ENCODE data around the gene VPS4B. TPM values are rescaled to one million over a fixed set of nuclear protein-coding genes. Genes with fewer than 3 reads are reported as not detected.
"Not testable (repeated sequence)": the region's sequence is repeated elsewhere in the genome, so short reads cannot be mapped to it uniquely, and the experiment has no call there.

VPS4B gene
- polyA plus RNA-seq, 1 donor from 2014 or later: 30.5 TPM

DNA sequence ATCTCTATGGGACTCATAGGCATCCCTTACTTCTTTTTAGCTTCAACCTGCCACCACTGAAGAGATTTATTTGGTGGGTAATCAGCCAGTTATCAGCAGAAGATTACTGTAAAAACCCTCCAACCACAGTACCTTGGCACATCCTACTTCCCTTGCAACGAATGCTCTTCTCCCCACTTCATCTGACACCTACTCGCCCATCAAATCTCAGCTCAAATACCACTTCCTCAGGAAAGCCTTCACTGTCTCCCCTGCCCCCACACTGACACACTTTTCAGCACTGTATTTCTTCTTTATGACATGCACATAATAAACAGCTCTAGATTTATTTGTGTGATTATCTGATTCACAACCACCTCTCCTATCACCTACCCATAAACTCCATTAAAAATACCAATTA lies 58.3 kb downstream of the VPS4B start:
- no peaks in the 10 kb centered on the region for H3K9me3 ChIP-seq (ENCODE audit: low read length)
- peaks cover 7% of the 10 kb centered on the region for H3K36me3 ChIP-seq (ENCODE audit: insufficient read depth, low read length)
- H3K4me3 ChIP-seq (ENCODE audit: low read length): no peak overlapping the region
- H4K20me1 ChIP-seq (ENCODE audit: insufficient read depth): no peaks in the 10 kb centered on the region
- no peak overlapping the region for H3K27ac ChIP-seq (ENCODE audit: low read length)
- H3K4me2 ChIP-seq (ENCODE audit: low read length): no peak overlapping the region
- no peaks in the 10 kb centered on the region for H3K27me3 ChIP-seq (ENCODE audit: insufficient read depth, low read depth, low read length)
- TF ChIP-seq RAD21 (conservative IDR thresholded peaks at IDR 0.05): no peak
- no peak overlapping the region for H2AFZ ChIP-seq (ENCODE audit: low read depth, low read length)
- no peak overlapping the region for H3K9ac ChIP-seq (ENCODE audit: low read length)
- H3K79me2 ChIP-seq (replicated peaks; ENCODE audit: insufficient read depth, low read length): peaks cover 10% of the 10 kb centered on the region
- H3F3A ChIP-seq (ENCODE audit: insufficient read depth, low read length, poor library complexity, severe bottlenecking): no peaks in the 10 kb centered on the region
- no peaks in the 10 kb centered on the region for H3K9me2 ChIP-seq (ENCODE audit: insufficient read depth, low read length)

DNA sequence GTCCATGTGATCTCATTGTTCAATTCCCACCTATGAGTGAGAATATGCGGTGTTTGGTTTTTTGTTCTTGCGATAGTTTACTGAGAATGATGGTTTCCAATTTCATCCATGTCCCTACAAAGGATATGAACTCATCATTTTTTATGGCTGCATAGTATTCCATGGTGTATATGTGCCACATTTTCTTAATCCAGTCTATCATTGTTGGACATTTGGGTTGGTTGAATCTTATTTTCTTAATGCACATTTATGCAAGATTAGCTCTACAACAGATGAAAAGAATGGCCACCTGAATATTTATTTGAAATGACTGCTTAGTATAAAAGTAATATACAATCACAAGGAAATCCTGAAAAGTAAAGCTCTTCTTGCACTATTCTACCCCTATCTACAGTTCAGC lies 58.9 kb downstream of the VPS4B start:
- H3K9ac ChIP-seq (ENCODE audit: low read length); H3K27me3 ChIP-seq (ENCODE audit: insufficient read depth, low read depth, low read length); H3K27ac ChIP-seq (ENCODE audit: low read length); H3K4me2 ChIP-seq (ENCODE audit: low read length); H4K20me1 ChIP-seq (ENCODE audit: insufficient read depth); H3K36me3 ChIP-seq (ENCODE audit: insufficient read depth, low read length); H3K4me3 ChIP-seq (ENCODE audit: low read length); H3K9me3 ChIP-seq (ENCODE audit: low read length); H3K9me2 ChIP-seq (ENCODE audit: insufficient read depth, low read length); H3K79me2 ChIP-seq (replicated peaks; ENCODE audit: insufficient read depth, low read length); H3F3A ChIP-seq (ENCODE audit: insufficient read depth, low read length, poor library complexity, severe bottlenecking); H2AFZ ChIP-seq (ENCODE audit: low read depth, low read length): not testable (repeated sequence)

DNA sequence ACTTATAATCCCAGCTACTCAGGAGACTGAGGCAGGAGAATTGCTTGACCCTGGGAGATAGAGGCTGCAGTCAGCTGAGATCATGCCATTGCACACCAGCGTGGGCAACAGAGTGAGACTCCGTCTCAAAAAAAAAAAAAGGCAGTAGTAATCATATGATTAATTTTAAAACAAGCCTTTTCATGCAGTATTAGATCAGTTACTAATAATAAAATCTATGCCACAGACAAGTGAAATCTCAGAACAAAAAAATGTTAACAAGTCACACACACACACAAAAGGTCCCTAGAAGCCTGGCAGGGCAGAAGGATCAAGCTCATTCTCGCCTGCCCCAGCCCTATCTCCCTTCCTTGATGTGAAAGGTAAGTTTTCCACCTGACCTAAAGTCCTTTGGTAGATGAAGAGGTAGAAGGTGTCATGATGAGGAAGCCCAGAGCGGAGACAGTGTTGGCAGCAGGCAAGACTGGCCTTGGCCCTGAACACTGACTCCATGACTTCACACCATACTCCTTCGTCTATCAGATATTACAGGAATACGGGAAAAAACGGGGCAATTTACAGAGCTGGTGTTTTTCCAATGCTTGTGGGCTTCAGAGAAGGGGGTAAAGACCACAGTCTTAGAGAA lies 65.9 kb downstream of the VPS4B start:
- Histone ChIP-seq H3F3A (ENCODE audit: insufficient read depth, low read length, poor library complexity, severe bottlenecking) (no peaks in the 10 kb centered on the region), H3K9me3 (ENCODE audit: low read length) (no peaks in the 10 kb centered on the region), H3K4me3 (ENCODE audit: low read length) (no peak overlapping the region), H4K20me1 (ENCODE audit: insufficient read depth) (no peaks in the 10 kb centered on the region), H2AFZ (ENCODE audit: low read depth, low read length) (no peak overlapping the region), H3K4me2 (ENCODE audit: low read length) (no peak overlapping the region), H3K27me3 (ENCODE audit: insufficient read depth, low read depth, low read length) (no peaks in the 10 kb centered on the region), H3K9ac (ENCODE audit: low read length) (no peak overlapping the region), H3K9me2 (ENCODE audit: insufficient read depth, low read length) (no peaks in the 10 kb centered on the region), H3K36me3 (ENCODE audit: insufficient read depth, low read length) (peaks cover 7% of the 10 kb centered on the region), H3K27ac (ENCODE audit: low read length) (no peak overlapping the region), H3K79me2 (replicated peaks; ENCODE audit: insufficient read depth, low read length) (no peaks in the 10 kb centered on the region)
- TF ChIP-seq, protein P1, sequence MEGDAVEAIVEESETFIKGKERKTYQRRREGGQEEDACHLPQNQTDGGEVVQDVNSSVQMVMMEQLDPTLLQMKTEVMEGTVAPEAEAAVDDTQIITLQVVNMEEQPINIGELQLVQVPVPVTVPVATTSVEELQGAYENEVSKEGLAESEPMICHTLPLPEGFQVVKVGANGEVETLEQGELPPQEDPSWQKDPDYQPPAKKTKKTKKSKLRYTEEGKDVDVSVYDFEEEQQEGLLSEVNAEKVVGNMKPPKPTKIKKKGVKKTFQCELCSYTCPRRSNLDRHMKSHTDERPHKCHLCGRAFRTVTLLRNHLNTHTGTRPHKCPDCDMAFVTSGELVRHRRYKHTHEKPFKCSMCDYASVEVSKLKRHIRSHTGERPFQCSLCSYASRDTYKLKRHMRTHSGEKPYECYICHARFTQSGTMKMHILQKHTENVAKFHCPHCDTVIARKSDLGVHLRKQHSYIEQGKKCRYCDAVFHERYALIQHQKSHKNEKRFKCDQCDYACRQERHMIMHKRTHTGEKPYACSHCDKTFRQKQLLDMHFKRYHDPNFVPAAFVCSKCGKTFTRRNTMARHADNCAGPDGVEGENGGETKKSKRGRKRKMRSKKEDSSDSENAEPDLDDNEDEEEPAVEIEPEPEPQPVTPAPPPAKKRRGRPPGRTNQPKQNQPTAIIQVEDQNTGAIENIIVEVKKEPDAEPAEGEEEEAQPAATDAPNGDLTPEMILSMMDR (IDR thresholded peaks at IDR 0.05; ENCODE audit: poor library complexity, severe bottlenecking): no peak
- TF ChIP-seq SMC3 (conservative IDR thresholded peaks at IDR 0.05; ENCODE audit: poor library complexity) (no peak), EP300 (conservative IDR thresholded peaks at IDR 0.05; ENCODE audit: poor library complexity, severe bottlenecking) (no peak), EZH2 (IDR thresholded peaks at IDR 0.05; ENCODE audit: borderline replicate concordance, insufficient read depth, low read length, poor library complexity, severe bottlenecking) (no peak), TAF1 (IDR thresholded peaks at IDR 0.05; ENCODE audit: low read depth) (no peak), MXI1 (conservative IDR thresholded peaks at IDR 0.05; ENCODE audit: poor library complexity, severe bottlenecking) (no peak), POLR2AphosphoS5 (IDR thresholded peaks at IDR 0.05) (no peak), RAD21 (conservative IDR thresholded peaks at IDR 0.05) (no peak)
- TF ChIP-seq, protein P2, sequence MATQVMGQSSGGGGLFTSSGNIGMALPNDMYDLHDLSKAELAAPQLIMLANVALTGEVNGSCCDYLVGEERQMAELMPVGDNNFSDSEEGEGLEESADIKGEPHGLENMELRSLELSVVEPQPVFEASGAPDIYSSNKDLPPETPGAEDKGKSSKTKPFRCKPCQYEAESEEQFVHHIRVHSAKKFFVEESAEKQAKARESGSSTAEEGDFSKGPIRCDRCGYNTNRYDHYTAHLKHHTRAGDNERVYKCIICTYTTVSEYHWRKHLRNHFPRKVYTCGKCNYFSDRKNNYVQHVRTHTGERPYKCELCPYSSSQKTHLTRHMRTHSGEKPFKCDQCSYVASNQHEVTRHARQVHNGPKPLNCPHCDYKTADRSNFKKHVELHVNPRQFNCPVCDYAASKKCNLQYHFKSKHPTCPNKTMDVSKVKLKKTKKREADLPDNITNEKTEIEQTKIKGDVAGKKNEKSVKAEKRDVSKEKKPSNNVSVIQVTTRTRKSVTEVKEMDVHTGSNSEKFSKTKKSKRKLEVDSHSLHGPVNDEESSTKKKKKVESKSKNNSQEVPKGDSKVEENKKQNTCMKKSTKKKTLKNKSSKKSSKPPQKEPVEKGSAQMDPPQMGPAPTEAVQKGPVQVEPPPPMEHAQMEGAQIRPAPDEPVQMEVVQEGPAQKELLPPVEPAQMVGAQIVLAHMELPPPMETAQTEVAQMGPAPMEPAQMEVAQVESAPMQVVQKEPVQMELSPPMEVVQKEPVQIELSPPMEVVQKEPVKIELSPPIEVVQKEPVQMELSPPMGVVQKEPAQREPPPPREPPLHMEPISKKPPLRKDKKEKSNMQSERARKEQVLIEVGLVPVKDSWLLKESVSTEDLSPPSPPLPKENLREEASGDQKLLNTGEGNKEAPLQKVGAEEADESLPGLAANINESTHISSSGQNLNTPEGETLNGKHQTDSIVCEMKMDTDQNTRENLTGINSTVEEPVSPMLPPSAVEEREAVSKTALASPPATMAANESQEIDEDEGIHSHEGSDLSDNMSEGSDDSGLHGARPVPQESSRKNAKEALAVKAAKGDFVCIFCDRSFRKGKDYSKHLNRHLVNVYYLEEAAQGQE (IDR thresholded peaks at IDR 0.05; ENCODE audit: borderline replicate concordance): no peak

All from neural cell (in vitro differentiated cells).